Liver (tissue), 3 donors: ENCODE results near the gene PKNOX1.

Experiments used
- RAD21 ChIP-seq, 2 donors: IDR thresholded peaks; 2 replicates each; pipeline ENCODE4 v1.6.1; 2016; ENCODE audit warnings: antibody characterized with exemption in 2 of 2, mild to moderate bottlenecking in 2 of 2
- YY1 ChIP-seq: IDR thresholded peaks from 2 replicates; pipeline ENCODE4 v1.6.1; 2016; ENCODE audit warnings: antibody characterized with exemption, mild to moderate bottlenecking
- TF ChIP-seq, protein P1 (sequence below): IDR thresholded peaks from 2 replicates; pipeline ENCODE4 v1.6.1; 2016; ENCODE audit warnings: antibody characterized with exemption
- TF ChIP-seq, protein P2 (sequence below): fragments of 150-350 bp; IDR thresholded peaks from 2 replicates; pipeline ENCODE4 v1.5.1; 2017; ENCODE audit warnings: improper control_type of control experiment, low read depth, low read length; ENCODE audit not compliant: missing input control
- TF ChIP-seq, protein P3 (sequence below): IDR thresholded peaks from 2 replicates; pipeline ENCODE4 v1.6.1; 2016; ENCODE audit warnings: antibody characterized with exemption, mild to moderate bottlenecking
- donor health status: healthy.
- donor health status: healthy.

DNA sequence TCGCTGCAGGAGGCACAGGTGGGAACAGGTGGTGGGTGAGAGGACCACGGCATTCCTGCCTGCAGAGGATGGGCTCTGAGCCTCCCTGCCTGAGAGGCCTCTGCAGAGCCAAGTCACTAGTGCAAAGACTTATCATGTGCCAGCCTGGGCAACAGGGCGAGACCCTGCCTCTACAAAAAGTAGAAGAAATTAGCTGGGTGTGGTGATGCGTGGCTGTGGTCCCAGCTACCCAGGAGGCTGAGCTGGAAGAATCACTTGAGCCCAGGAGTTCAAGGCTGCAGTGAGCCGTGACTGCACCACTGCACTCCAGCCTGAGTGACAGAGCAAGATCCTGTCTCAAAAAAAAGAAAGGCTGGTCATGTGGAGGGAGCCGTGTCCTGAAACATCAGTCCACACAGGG lies 46.4 kb downstream of the PKNOX1 start:
- TF ChIP-seq, protein P1, sequence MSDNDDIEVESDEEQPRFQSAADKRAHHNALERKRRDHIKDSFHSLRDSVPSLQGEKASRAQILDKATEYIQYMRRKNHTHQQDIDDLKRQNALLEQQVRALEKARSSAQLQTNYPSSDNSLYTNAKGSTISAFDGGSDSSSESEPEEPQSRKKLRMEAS: no peak
- TF ChIP-seq, protein P2, sequence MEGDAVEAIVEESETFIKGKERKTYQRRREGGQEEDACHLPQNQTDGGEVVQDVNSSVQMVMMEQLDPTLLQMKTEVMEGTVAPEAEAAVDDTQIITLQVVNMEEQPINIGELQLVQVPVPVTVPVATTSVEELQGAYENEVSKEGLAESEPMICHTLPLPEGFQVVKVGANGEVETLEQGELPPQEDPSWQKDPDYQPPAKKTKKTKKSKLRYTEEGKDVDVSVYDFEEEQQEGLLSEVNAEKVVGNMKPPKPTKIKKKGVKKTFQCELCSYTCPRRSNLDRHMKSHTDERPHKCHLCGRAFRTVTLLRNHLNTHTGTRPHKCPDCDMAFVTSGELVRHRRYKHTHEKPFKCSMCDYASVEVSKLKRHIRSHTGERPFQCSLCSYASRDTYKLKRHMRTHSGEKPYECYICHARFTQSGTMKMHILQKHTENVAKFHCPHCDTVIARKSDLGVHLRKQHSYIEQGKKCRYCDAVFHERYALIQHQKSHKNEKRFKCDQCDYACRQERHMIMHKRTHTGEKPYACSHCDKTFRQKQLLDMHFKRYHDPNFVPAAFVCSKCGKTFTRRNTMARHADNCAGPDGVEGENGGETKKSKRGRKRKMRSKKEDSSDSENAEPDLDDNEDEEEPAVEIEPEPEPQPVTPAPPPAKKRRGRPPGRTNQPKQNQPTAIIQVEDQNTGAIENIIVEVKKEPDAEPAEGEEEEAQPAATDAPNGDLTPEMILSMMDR: no peak
- TF ChIP-seq, protein P3, sequence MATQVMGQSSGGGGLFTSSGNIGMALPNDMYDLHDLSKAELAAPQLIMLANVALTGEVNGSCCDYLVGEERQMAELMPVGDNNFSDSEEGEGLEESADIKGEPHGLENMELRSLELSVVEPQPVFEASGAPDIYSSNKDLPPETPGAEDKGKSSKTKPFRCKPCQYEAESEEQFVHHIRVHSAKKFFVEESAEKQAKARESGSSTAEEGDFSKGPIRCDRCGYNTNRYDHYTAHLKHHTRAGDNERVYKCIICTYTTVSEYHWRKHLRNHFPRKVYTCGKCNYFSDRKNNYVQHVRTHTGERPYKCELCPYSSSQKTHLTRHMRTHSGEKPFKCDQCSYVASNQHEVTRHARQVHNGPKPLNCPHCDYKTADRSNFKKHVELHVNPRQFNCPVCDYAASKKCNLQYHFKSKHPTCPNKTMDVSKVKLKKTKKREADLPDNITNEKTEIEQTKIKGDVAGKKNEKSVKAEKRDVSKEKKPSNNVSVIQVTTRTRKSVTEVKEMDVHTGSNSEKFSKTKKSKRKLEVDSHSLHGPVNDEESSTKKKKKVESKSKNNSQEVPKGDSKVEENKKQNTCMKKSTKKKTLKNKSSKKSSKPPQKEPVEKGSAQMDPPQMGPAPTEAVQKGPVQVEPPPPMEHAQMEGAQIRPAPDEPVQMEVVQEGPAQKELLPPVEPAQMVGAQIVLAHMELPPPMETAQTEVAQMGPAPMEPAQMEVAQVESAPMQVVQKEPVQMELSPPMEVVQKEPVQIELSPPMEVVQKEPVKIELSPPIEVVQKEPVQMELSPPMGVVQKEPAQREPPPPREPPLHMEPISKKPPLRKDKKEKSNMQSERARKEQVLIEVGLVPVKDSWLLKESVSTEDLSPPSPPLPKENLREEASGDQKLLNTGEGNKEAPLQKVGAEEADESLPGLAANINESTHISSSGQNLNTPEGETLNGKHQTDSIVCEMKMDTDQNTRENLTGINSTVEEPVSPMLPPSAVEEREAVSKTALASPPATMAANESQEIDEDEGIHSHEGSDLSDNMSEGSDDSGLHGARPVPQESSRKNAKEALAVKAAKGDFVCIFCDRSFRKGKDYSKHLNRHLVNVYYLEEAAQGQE: no peak
- TF ChIP-seq RAD21 (IDR thresholded peaks at IDR 0.05): no peak
- TF ChIP-seq YY1: no peak
